Parathyroid adenoma (tissue), 2 donors: ENCODE measurements around the gene FAU.

Experiments
- H2AFZ ChIP-seq: fragments of 300-600 bp; sonication (generic); one replicate; pipeline ENCODE4 v1.7.0; 2017; ENCODE audit warnings: antibody characterized with exemption, mild to moderate bottlenecking
- H3K27ac ChIP-seq: fragments of 300-600 bp; sonication (generic); one replicate; pipeline ENCODE4 v1.7.0; 2017
- H3K27me3 ChIP-seq: fragments of 300-600 bp; sonication (generic); one replicate; pipeline ENCODE4 v1.7.0; 2017; ENCODE audit warnings: low read length; ENCODE audit not compliant: control insufficient read depth, insufficient read depth
- H3K36me3 ChIP-seq: fragments of 300-600 bp; sonication (generic); one replicate; pipeline ENCODE4 v1.7.0; 2017; ENCODE audit warnings: low read length; ENCODE audit not compliant: control insufficient read depth, insufficient read depth
- H3K4me1 ChIP-seq: fragments of 300-600 bp; sonication (generic); one replicate; pipeline ENCODE4 v1.7.0; 2017; ENCODE audit warnings: control low read depth
- H3K4me2 ChIP-seq: fragments of 300-600 bp; sonication (generic); one replicate; pipeline ENCODE4 v1.7.0; 2017; ENCODE audit warnings: low read length
- H3K4me3 ChIP-seq: fragments of 300-600 bp; sonication (generic); one replicate; pipeline ENCODE4 v1.7.0; 2017; ENCODE audit warnings: low read depth, low read length
- H3K79me2 ChIP-seq: fragments of 300-600 bp; sonication (generic); one replicate; pipeline ENCODE4 v1.7.0; 2017; ENCODE audit warnings: control low read depth
- H3K9ac ChIP-seq: fragments of 300-600 bp; sonication (generic); one replicate; pipeline ENCODE4 v1.7.0; 2017; ENCODE audit warnings: mild to moderate bottlenecking
- H3K9me3 ChIP-seq: fragments of 300-600 bp; sonication (generic); one replicate; pipeline ENCODE4 v1.7.0; 2017; ENCODE audit warnings: low read length; ENCODE audit not compliant: control insufficient read depth
- TF ChIP-seq, protein P1 (sequence below): fragments of 300-600 bp; sonication (generic); IDR thresholded peaks from one replicate; pipeline ENCODE4 v1.7.0; 2017; ENCODE audit warnings: antibody characterized with exemption, mild to moderate bottlenecking
- donor health status: primary hyperparathyroidism.

Gene FAU

DNA sequence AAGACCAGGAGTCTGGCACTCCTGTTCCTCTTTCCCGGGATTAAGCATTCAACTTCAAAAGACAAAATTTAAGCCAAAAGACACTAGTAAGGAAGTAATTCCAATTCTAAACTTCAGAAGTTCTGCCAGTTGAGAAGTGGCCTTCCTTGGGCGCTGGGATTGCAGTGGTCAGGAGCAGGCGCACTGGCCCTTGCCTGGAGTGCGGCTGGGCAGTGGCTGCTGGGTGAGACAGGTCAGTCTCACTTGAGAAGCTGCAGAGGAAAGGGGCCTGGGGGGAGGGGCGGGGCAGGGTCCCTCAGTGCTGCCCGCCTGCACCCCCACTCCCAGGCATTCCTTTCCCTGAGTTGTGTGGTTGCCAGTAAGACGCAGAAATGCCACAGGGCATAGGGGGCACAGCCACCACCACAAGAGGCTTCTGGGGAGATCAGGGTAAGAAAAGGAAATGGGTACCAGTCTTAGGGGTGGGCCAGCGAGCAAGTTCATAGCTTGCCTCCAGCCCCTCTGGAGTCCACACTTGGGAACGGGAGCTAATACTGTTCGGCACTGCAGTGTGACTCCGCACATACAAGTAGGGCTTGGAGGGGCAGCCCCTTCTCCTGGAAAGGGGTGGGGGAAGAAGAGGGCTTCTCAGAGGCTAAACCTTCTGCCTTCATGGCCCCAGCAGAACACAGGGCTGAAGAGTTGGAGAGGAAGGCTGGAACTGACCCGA is 5.7 kb upstream of the FAU start:
- TF ChIP-seq, protein P1, sequence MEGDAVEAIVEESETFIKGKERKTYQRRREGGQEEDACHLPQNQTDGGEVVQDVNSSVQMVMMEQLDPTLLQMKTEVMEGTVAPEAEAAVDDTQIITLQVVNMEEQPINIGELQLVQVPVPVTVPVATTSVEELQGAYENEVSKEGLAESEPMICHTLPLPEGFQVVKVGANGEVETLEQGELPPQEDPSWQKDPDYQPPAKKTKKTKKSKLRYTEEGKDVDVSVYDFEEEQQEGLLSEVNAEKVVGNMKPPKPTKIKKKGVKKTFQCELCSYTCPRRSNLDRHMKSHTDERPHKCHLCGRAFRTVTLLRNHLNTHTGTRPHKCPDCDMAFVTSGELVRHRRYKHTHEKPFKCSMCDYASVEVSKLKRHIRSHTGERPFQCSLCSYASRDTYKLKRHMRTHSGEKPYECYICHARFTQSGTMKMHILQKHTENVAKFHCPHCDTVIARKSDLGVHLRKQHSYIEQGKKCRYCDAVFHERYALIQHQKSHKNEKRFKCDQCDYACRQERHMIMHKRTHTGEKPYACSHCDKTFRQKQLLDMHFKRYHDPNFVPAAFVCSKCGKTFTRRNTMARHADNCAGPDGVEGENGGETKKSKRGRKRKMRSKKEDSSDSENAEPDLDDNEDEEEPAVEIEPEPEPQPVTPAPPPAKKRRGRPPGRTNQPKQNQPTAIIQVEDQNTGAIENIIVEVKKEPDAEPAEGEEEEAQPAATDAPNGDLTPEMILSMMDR: no peak
- H2AFZ ChIP-seq: no peak overlapping the region
- H3K79me2 ChIP-seq: no peaks in the 10 kb centered on the region

DNA sequence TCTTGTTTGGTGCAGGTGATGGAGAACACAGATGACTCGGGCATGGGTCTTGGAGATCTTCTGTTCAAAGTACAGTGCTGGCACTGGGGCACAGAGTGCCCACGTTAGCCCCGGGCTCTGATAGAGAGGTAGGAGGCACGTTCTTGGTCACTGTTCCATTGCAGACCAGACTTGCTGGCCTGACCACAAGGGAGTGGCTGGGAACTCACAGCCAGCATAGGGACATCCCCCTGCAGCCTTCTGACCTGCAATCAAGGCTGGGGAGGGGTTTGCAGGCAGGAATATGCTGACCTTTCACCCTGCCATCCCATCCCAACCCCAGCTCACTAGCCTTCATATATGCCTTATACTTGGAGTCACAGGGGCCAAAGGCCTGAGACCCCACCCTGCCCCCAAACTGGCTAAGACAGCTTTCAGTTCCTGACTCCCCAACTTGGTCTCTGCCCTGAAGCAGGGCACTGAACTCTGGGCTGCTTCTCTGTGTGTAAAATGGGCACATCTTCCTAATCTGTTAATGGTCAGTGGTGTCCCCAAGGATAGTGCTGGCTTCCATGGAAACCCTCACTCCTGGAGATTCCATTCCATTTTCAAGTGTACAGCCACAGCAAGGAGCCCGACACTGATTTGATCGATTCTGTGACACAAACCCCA is 4.8 kb upstream of the FAU start:
- TF ChIP-seq, protein P1: no peak
- Histone ChIP-seq H3K36me3 (no peaks in the 10 kb centered on the region), H3K79me2 (peaks cover 2% of the 10 kb centered on the region), H3K4me2 (no peak overlapping the region), H3K9ac (no peak overlapping the region), H3K4me3 (no peak overlapping the region), H3K4me1 (no peaks in the 10 kb centered on the region), H3K9me3 (no peaks in the 10 kb centered on the region), H3K27me3 (no peaks in the 10 kb centered on the region), H2AFZ (no peak overlapping the region), H3K27ac (no peak overlapping the region)

More for the DNA sequence above, 5.7 kb upstream of the FAU start:
- Histone ChIP-seq H3K36me3 (no peaks in the 10 kb centered on the region), H3K4me1 (no peaks in the 10 kb centered on the region), H3K27me3 (no peaks in the 10 kb centered on the region), H3K4me2 (no peak overlapping the region), H3K4me3 (no peak overlapping the region), H3K9ac (no peak overlapping the region), H3K9me3 (no peaks in the 10 kb centered on the region), H3K27ac (no peak overlapping the region)

DNA sequence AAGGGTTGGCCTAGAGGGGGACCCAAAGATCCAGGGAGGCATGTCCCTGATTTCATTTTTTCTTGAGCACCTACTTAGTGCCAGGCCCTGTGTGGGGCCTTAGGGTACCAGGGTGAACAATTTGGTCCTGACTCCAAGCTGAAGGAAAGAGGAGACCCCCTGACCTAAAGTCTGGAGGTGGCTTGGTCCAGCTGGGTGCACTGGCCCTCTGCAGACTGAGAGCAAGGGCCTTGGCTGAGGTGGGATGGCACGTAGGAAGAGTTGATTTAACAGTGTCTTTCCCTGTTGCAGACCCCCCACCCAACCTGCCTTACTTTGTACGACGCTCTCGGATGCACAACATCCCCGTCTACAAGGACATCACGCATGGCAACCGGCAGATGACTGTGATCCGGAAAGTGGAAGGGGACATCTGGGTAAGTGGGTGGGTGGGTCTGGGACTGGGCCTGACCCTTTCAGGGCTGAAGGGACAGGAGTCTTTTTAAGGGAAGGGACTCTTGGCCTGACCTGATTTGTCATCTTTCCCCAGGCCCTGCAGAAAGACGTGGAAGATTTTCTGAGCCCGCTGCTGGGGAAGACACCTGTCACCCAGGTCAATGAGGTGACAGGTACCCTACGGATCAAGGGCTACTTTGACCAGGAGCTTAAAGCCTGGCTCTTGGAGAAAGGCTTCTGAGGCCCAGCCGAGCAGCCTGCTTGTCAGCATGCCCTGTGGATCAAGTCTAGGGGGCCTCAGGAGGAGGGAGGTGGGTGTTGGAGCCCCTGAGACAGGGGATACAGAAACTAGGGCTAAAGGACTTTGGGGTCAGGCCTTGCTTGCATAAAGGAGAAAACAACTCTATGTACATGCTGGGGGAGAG is 3.5 kb upstream of the FAU start:
- Histone ChIP-seq H3K27ac (no peak overlapping the region), H3K4me3 (no peak overlapping the region), H2AFZ (no peak overlapping the region), H3K36me3 (no peaks in the 10 kb centered on the region), H3K9me3 (no peaks in the 10 kb centered on the region), H3K9ac (no peak overlapping the region), H3K4me2 (no peak overlapping the region), H3K79me2 (peaks cover 9% of the 10 kb centered on the region), H3K27me3 (no peaks in the 10 kb centered on the region), H3K4me1 (peaks cover 3% of the 10 kb centered on the region)
- TF ChIP-seq, protein P1: no peak

DNA sequence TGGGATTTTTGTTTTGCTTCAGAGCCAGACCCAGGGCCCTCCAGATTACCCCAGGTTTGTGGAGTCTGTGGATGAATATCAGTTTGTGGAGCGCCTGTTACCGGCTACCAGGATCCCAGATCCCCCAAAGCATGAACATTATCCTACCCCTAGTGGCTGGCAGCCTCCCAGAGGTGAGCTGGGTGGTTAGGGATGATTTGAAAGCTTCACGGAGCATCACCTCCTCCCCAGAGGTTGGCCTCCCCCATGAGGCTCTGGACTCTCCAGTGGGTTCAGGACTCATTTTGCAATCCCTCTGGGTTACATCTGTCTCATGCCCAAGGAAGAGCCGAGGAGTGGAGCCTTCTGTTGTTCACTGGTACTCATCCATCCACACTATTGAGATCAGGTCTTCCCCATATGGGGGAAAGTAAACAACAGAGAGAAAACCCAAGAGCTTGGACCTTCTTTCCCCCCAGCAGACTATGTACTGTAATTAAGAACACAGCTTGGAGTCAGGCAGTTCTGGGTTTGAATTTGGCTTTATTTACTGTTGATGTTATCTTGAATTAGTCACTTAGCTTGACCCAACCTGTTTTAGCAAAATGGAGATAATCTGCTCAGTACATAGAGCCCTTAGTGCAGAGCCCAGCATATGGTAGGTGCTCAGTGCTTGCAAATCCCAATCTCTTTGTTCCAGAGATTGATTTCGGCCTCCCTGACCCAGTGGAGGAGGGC is 2.7 kb upstream of the FAU start:
- TF ChIP-seq, protein P1: no peak
- Histone ChIP-seq H3K9me3 (no peaks in the 10 kb centered on the region), H3K4me1 (peaks cover 3% of the 10 kb centered on the region), H3K79me2 (peaks cover 9% of the 10 kb centered on the region), H3K27me3 (no peaks in the 10 kb centered on the region), H3K9ac (no peak overlapping the region), H3K27ac (no peak overlapping the region), H3K4me3 (no peak overlapping the region), H3K4me2 (no peak overlapping the region), H2AFZ (no peak overlapping the region), H3K36me3 (no peaks in the 10 kb centered on the region)
